Panc1 (cell line): ENCODE data around the gene CSNK2A1. TPM values are rescaled to one million over a fixed set of nuclear protein-coding genes. Genes with fewer than 3 reads are reported as not detected.

Experiments
- ATAC-seq: fragments of 200-7000 bp; cut with Tn5 transposase; 2 replicates; pipeline ENCODE4 v1.9.1; 2020; ENCODE audit warnings: mild to moderate bottlenecking, moderate library complexity
- BruUV-seq: library from RNA; stranded (reverse); fragments of 400-500 nt; replicated peaks from 2 replicates; lab custom pipeline; 2021; lab: Mats Ljungman, UMichigan
- CTCF ChIA-PET: fragments of 300-600 bp; sonication (Branson Sonifier 250); formaldehyde crosslinking; loops from one replicate; lab custom pipeline; 2022; ENCODE audit warnings: antibody characterized with exemption; lab: Charles Lee
- POLR2A ChIA-PET: fragments of 300-600 bp; sonication (Branson Sonifier 250); formaldehyde crosslinking; loops from one replicate; lab custom pipeline; 2022; ENCODE audit warnings: antibody characterized with exemption; lab: Charles Lee
- DNase-seq: peaks from one replicate; pipeline ENCODE4 v3.0.0-alpha.2; 2010; ENCODE audit warnings: low read depth, low spot score
- H3K27ac ChIP-seq: 2 replicates; pipeline ENCODE4 v1.5.1; 2011; ENCODE audit warnings: mild to moderate bottlenecking, low read length, inconsistent platforms
- H3K27me3 ChIP-seq: fragments of 200-500 bp; sonication (Bioruptor generic); 2 replicates; pipeline ENCODE4 v1.6.0; 2014; ENCODE audit warnings: low read length, inconsistent platforms; ENCODE audit not compliant: control insufficient read depth, insufficient read depth
- H3K36me3 ChIP-seq: fragments of 200-500 bp; sonication (Bioruptor generic); 2 replicates; pipeline ENCODE4 v1.5.1; 2014; ENCODE audit warnings: inconsistent platforms, mild to moderate bottlenecking, low read length, moderate library complexity; ENCODE audit not compliant: control insufficient read depth, insufficient read depth
- H3K4me1 ChIP-seq: 2 replicates; pipeline ENCODE4 v1.5.1; 2011; ENCODE audit warnings: inconsistent platforms, mild to moderate bottlenecking, low read length, moderate library complexity; ENCODE audit not compliant: control insufficient read depth, insufficient read depth
- H3K4me3 ChIP-seq, 2 experiments: 2 replicates each; pipeline ENCODE4 v1.5.1; 2011 to 2012; ENCODE audit warnings: low read depth in 2 of 2, low read length in 2 of 2, mild to moderate bottlenecking in 2 of 2, inconsistent platforms in 1 of 2, moderate library complexity in 1 of 2
- H3K9me3 ChIP-seq: fragments of 200-500 bp; sonication (Bioruptor generic); 2 replicates; pipeline ENCODE4 v1.5.1; 2014; ENCODE audit warnings: low read depth, mild to moderate bottlenecking, inconsistent platforms, low read length, moderate library complexity; ENCODE audit not compliant: control insufficient read depth, insufficient read depth
- POLR2AphosphoS5 ChIP-seq: IDR thresholded peaks from 2 replicates; pipeline ENCODE4 v1.6.1; 2012; ENCODE audit warnings: mild to moderate bottlenecking, low read depth, low read length, moderate library complexity
- SIN3A ChIP-seq: IDR thresholded peaks from 2 replicates; pipeline ENCODE4 v1.6.1; 2012; ENCODE audit warnings: low read depth, mild to moderate bottlenecking, low read length, moderate library complexity, borderline replicate concordance; ENCODE audit not compliant: insufficient read depth
- TCF7L2 ChIP-seq: IDR thresholded peaks from 2 replicates; pipeline ENCODE4 v1.6.1; 2011; ENCODE audit warnings: mild to moderate bottlenecking, low read depth, low read length, inconsistent platforms
- in situ Hi-C: cut with HindIII; loops from 2 replicates; pipeline ENCODE4 v1.10.0; 2016; ENCODE audit warnings: low sequenced_read_pairs, low pct_unique_long_range_greater_than_20kb
- intact Hi-C: fragments of 100-400 bp; cut with micrococcal nuclease; formaldehyde crosslinking; loops from one replicate; pipeline ENCODE4 v1.10.0; 2022; ENCODE audit not compliant: unreplicated experiment
- total RNA-seq: library from RNA; stranded (reverse); gene quantifications from one replicate; pipeline ENCODE4 v1.2.1, GENCODE V29; 2021; ENCODE audit not compliant: unreplicated experiment
- TF ChIP-seq, protein P1 (sequence below), 2 experiments: IDR thresholded peaks; 2 replicates each; pipeline ENCODE4 v1.6.1; 2011 to 2012; ENCODE audit warnings: low read depth in 2 of 2, control low read depth in 1 of 2, low read length in 1 of 2, mild to moderate bottlenecking in 1 of 2, moderate library complexity in 1 of 2; ENCODE audit not compliant: insufficient read depth in 1 of 2
- TF ChIP-seq, protein P2 (sequence below): fragments of 450-650 bp; IDR thresholded peaks from 2 replicates; pipeline ENCODE4 v1.5.1; 2017; ENCODE audit warnings: mild to moderate bottlenecking

The CSNK2A1 gene
- total RNA-seq, 1 experiment from 2014 or later, result 191 TPM

GRCh38 chr20:588476-588875 lies 44.9 kb upstream of the CSNK2A1 start:
- ATAC-seq (no peak), DNase-seq (no peak)
- BruUV-seq, result no TSS peak
- POLR2A ChIA-PET, result no interaction called here
- CTCF ChIA-PET, result no interaction called here
- intact Hi-C loops (no loop called here), in situ Hi-C loops (no loop called here)
- Histone ChIP-seq H3K27me3 (no peaks in the 10 kb centered on the region), H3K4me1 (no peaks in the 10 kb centered on the region), H3K9me3 (no peaks in the 10 kb centered on the region), H3K27ac (no peak overlapping the region), H3K36me3 (no peaks in the 10 kb centered on the region), H3K4me3 (no peak overlapping the region)
- TF ChIP-seq POLR2AphosphoS5, result no peak
- TF ChIP-seq, protein P1, sequence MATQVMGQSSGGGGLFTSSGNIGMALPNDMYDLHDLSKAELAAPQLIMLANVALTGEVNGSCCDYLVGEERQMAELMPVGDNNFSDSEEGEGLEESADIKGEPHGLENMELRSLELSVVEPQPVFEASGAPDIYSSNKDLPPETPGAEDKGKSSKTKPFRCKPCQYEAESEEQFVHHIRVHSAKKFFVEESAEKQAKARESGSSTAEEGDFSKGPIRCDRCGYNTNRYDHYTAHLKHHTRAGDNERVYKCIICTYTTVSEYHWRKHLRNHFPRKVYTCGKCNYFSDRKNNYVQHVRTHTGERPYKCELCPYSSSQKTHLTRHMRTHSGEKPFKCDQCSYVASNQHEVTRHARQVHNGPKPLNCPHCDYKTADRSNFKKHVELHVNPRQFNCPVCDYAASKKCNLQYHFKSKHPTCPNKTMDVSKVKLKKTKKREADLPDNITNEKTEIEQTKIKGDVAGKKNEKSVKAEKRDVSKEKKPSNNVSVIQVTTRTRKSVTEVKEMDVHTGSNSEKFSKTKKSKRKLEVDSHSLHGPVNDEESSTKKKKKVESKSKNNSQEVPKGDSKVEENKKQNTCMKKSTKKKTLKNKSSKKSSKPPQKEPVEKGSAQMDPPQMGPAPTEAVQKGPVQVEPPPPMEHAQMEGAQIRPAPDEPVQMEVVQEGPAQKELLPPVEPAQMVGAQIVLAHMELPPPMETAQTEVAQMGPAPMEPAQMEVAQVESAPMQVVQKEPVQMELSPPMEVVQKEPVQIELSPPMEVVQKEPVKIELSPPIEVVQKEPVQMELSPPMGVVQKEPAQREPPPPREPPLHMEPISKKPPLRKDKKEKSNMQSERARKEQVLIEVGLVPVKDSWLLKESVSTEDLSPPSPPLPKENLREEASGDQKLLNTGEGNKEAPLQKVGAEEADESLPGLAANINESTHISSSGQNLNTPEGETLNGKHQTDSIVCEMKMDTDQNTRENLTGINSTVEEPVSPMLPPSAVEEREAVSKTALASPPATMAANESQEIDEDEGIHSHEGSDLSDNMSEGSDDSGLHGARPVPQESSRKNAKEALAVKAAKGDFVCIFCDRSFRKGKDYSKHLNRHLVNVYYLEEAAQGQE (IDR thresholded peaks at IDR 0.05; ENCODE audit: insufficient read depth in 1 of 2, low read depth in 2 of 2, low read length in 1 of 2), result no peak
- TF ChIP-seq TCF7L2, result no peak
- TF ChIP-seq SIN3A, result no peak
- TF ChIP-seq, protein P2, sequence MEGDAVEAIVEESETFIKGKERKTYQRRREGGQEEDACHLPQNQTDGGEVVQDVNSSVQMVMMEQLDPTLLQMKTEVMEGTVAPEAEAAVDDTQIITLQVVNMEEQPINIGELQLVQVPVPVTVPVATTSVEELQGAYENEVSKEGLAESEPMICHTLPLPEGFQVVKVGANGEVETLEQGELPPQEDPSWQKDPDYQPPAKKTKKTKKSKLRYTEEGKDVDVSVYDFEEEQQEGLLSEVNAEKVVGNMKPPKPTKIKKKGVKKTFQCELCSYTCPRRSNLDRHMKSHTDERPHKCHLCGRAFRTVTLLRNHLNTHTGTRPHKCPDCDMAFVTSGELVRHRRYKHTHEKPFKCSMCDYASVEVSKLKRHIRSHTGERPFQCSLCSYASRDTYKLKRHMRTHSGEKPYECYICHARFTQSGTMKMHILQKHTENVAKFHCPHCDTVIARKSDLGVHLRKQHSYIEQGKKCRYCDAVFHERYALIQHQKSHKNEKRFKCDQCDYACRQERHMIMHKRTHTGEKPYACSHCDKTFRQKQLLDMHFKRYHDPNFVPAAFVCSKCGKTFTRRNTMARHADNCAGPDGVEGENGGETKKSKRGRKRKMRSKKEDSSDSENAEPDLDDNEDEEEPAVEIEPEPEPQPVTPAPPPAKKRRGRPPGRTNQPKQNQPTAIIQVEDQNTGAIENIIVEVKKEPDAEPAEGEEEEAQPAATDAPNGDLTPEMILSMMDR, result no peak

- Histone ChIP-seq H3K4me3 (no peak overlapping the region), H3K36me3 (no peaks in the 10 kb centered on the region), H3K27ac (no peak overlapping the region), H3K27me3 (no peaks in the 10 kb centered on the region), H3K9me3 (no peaks in the 10 kb centered on the region), H3K4me1 (no peaks in the 10 kb centered on the region)
- no peak for TF ChIP-seq POLR2AphosphoS5
- TF ChIP-seq SIN3A, result no peak
- TF ChIP-seq, protein P1 (IDR thresholded peaks at IDR 0.05; ENCODE audit: insufficient read depth in 1 of 2, low read depth in 2 of 2, low read length in 1 of 2), result no peak
- TF ChIP-seq, protein P2, result no peak
- TF ChIP-seq TCF7L2, result no peak
- intact Hi-C loops (no loop called here), in situ Hi-C loops (no loop called here)
- ChIA-PET CTCF (no interaction called here), POLR2A (no interaction called here)
- BruUV-seq, result no TSS peak
- ATAC-seq (no peak), DNase-seq (no peak)
Observed at GRCh38 chr20:584971-585301, 41.3 kb upstream of the CSNK2A1 start.
